Stimulated activated naive CD8-positive, alpha-beta T cell treated with anti-CD3 and anti-CD28 coated beads, Interleukin-15, Interleukin-2, amounts not matched to agents 100 ng/mL and 50 ng/mL, for 24 hours (primary cell): ENCODE results near the gene GPS1.

Experiments
- H3K27ac Mint-ChIP-seq: one replicate; pipeline ENCODE4 v1.8.0; 2021; ENCODE audit warnings: mild to moderate bottlenecking, mixed read lengths
- H3K27me3 Mint-ChIP-seq: one replicate; pipeline ENCODE4 v1.8.0; 2021; ENCODE audit warnings: mixed read lengths
- H3K36me3 Mint-ChIP-seq: one replicate; pipeline ENCODE4 v1.8.0; 2021; ENCODE audit warnings: low read depth, mixed read lengths
- H3K4me1 Mint-ChIP-seq: one replicate; pipeline ENCODE4 v1.8.0; 2021; ENCODE audit warnings: low read depth, mixed read lengths
- H3K4me3 Mint-ChIP-seq: one replicate; pipeline ENCODE4 v1.8.0; 2021; ENCODE audit warnings: mild to moderate bottlenecking, mixed read lengths
- H3K9me3 Mint-ChIP-seq: one replicate; pipeline ENCODE4 v1.8.0; 2021; ENCODE audit warnings: mixed read lengths

Gene GPS1

DNA sequence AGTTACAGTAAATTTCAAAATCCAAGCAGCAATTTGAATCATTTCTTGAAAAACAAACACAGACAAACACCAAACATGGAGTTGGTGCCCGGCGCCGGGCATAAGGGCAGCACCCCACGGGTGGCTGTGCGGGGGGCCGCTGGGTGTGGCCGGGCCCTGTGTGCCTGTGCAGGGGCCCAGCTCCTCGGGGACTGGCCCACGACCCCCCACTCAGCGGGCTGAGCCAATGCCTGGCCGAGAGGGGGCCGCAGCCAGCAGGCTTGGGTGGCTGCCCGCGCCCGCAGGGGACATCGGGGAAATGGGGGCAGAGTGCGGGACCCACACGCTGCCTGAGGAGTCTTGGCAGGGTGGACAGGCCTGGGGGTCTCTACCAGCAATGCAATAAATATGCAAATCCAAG is 26.7 kb downstream of the GPS1 start:
- Mint-ChIP-seq H3K4me3 (no peak overlapping the region), H3K9me3 (no peaks in the 10 kb centered on the region), H3K27ac (no peak overlapping the region), H3K4me1 (no peaks in the 10 kb centered on the region), H3K27me3 (no peaks in the 10 kb centered on the region), H3K36me3 (peaks cover 11% of the 10 kb centered on the region)

- Mint-ChIP-seq H3K36me3 (peaks cover 11% of the 10 kb centered on the region), H3K27ac (no peak overlapping the region), H3K4me3 (no peak overlapping the region), H3K9me3 (no peaks in the 10 kb centered on the region), H3K27me3 (no peaks in the 10 kb centered on the region), H3K4me1 (no peaks in the 10 kb centered on the region)
Observed at GRCh38 chr17:82079001-82079677, 27.4 kb downstream of the GPS1 start.

DNA sequence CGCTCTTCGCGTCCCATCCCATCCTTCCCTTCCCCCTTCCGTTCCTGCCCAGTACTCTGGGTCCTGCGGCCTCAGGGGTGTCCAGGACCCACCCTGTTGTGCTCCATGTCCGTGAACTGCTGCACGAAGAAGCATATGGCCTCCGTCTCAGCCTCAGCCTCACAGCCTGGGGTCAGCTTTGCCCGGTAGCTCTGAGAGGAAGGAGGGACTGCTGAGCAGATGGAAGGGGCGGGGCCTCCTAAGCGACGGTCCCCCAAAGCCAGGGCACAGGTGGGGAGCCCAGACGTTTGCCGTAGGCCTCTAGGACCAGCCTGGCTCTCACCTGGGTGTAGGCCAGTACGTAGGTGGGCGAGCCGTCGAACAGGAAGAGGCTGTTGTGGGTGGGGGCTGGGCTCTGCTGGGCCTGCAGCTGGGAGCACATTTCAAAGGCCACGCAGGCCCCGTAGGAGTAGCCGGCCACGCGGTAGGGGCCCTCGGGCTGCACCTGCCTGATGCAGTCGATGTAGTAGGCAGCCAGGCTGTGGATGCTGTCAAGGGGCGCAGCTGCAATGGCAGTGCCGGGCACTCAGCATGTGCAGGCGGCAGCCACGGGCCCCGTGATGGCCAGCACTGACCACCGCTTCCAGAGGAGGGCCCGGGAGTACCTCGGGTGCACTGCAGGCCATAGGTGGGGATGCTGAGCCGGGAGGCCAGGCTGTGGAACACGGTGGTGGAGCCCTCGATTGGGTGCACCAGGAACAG is 28.5 kb downstream of the GPS1 start:
- peaks cover 11% of the 10 kb centered on the region for H3K36me3 Mint-ChIP-seq
- H3K9me3 Mint-ChIP-seq = no peaks in the 10 kb centered on the region
- no peak overlapping the region for H3K4me3 Mint-ChIP-seq
- H3K27ac Mint-ChIP-seq = no peak overlapping the region
- no peaks in the 10 kb centered on the region for H3K4me1 Mint-ChIP-seq
- H3K27me3 Mint-ChIP-seq = no peaks in the 10 kb centered on the region

DNA sequence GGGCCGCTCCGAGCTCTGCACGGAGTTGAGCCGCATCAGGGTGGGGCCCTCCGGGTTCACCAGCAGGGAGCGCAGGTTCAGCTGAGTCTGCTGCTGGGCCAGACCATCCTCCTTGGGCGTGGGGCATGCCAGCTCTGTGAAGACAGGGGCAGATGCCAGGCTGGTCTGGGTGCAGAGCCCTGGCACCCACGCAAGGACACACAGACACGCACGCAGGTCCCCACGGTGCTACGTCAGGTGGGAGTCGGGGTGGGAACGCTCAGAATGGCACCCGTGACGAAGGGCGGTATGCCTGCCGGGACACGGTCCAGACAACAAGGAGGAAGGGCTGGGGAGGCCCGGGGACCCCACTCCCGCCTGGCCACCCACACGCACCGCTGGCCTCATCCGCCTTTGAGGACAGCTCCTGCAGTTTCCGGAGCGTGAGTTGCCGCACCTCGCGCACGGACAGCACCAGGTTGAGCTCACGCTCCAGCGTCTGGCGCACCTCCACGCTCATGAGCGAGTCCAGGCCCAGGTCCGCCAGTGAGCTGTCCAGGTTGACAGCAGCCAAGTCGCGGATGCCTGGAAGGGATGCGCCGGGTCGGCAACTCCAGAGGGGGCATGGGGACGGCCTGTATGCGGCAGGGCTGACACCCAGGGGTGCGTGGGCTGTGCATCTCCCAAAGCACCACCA is 29.2 kb downstream of the GPS1 start:
- no peak overlapping the region for H3K27ac Mint-ChIP-seq
- H3K36me3 Mint-ChIP-seq = peaks cover 11% of the 10 kb centered on the region
- no peaks in the 10 kb centered on the region for H3K9me3 Mint-ChIP-seq
- no peaks in the 10 kb centered on the region for H3K4me1 Mint-ChIP-seq
- no peaks in the 10 kb centered on the region for H3K27me3 Mint-ChIP-seq
- H3K4me3 Mint-ChIP-seq = no peak overlapping the region

DNA sequence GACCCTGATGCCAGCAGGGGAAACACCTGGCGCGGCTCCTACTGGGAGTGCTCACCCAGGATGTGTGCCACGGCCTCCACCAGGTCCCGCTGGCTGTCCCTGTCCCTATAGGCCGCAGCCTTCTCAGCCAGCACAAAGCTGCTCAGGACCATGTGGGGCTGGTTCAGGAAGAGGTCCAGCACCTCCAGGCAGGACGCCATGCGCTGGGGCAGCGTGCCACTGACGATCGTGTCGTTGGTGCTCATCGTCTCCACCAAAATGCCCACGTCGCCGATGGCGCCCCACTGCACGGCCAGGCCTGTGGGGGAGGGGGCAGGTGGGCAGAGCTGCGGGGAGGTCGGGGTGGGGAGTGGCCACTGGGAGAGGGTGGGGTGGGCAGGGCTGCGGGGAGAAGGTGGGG is 29.8 kb downstream of the GPS1 start:
- Mint-ChIP-seq H3K4me3 (no peak overlapping the region), H3K36me3 (peaks cover 11% of the 10 kb centered on the region), H3K27me3 (no peaks in the 10 kb centered on the region), H3K27ac (no peak overlapping the region), H3K4me1 (no peaks in the 10 kb centered on the region), H3K9me3 (no peaks in the 10 kb centered on the region)

GRCh38 chr17:82081966-82082365 is 30.3 kb downstream of the GPS1 start:
- peaks cover 11% of the 10 kb centered on the region for H3K36me3 Mint-ChIP-seq
- H3K27ac Mint-ChIP-seq = no peak overlapping the region
- H3K4me3 Mint-ChIP-seq = no peak overlapping the region
- no peaks in the 10 kb centered on the region for H3K27me3 Mint-ChIP-seq
- no peaks in the 10 kb centered on the region for H3K4me1 Mint-ChIP-seq
- no peaks in the 10 kb centered on the region for H3K9me3 Mint-ChIP-seq

DNA sequence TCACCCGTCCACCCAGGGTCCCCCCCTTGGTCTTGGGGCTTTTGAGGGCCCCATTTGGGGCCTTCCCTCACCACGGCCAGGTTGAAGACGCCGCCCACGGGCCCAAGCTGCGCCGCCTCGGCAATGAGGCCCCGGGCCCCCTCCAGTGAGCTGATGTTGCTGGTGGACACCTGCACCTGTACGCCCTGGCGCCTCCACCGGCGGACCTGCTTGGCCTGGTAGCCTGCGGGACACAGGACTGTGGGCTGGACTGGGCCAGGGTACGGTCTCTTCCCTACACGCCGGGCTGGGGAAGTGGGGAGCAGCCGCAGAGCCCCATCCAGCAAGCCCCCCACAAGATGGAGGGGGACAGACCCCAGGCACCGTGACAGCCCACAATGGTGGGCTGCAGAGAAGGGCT is 30.8 kb downstream of the GPS1 start:
- Mint-ChIP-seq H3K27ac (no peak overlapping the region), H3K4me1 (no peaks in the 10 kb centered on the region), H3K36me3 (peaks cover 11% of the 10 kb centered on the region), H3K4me3 (no peak overlapping the region), H3K27me3 (no peaks in the 10 kb centered on the region), H3K9me3 (no peaks in the 10 kb centered on the region)

DNA sequence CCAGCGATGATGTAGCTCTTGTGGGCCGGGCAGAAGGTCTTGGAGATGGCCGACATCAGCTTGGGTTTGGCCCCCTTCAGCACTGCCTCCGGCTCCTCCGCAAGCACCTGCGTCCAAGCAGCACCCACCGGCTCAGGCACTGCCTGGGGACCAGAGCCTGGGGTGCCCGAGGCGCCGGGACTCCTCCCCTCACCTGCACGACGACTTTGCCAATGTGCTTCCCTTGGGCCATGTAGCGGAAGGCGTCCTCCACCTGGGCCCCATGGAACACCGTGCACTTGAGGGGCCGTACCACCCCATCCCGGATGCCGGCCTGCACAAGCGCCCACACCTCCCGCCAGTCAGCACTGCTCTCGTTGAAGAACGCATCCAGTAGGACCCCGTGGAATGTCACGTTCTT is 31.3 kb downstream of the GPS1 start:
- no peak overlapping the region for H3K4me3 Mint-ChIP-seq
- no peaks in the 10 kb centered on the region for H3K4me1 Mint-ChIP-seq
- no peaks in the 10 kb centered on the region for H3K9me3 Mint-ChIP-seq
- peaks cover 11% of the 10 kb centered on the region for H3K36me3 Mint-ChIP-seq
- H3K27me3 Mint-ChIP-seq = no peaks in the 10 kb centered on the region
- no peak overlapping the region for H3K27ac Mint-ChIP-seq

GRCh38 chr17:82083533-82084359 is 32.0 kb downstream of the GPS1 start:
- Mint-ChIP-seq H3K36me3 (peaks cover 12% of the 10 kb centered on the region), H3K9me3 (no peaks in the 10 kb centered on the region), H3K4me1 (no peaks in the 10 kb centered on the region), H3K27me3 (no peaks in the 10 kb centered on the region), H3K4me3 (no peak overlapping the region), H3K27ac (no peak overlapping the region)

GRCh38 chr17:82084373-82085030 is 32.8 kb downstream of the GPS1 start:
- Mint-ChIP-seq H3K4me1 (no peaks in the 10 kb centered on the region), H3K9me3 (no peaks in the 10 kb centered on the region), H3K27ac (no peak overlapping the region), H3K27me3 (no peaks in the 10 kb centered on the region), H3K4me3 (no peak overlapping the region), H3K36me3 (peaks cover 11% of the 10 kb centered on the region)

DNA sequence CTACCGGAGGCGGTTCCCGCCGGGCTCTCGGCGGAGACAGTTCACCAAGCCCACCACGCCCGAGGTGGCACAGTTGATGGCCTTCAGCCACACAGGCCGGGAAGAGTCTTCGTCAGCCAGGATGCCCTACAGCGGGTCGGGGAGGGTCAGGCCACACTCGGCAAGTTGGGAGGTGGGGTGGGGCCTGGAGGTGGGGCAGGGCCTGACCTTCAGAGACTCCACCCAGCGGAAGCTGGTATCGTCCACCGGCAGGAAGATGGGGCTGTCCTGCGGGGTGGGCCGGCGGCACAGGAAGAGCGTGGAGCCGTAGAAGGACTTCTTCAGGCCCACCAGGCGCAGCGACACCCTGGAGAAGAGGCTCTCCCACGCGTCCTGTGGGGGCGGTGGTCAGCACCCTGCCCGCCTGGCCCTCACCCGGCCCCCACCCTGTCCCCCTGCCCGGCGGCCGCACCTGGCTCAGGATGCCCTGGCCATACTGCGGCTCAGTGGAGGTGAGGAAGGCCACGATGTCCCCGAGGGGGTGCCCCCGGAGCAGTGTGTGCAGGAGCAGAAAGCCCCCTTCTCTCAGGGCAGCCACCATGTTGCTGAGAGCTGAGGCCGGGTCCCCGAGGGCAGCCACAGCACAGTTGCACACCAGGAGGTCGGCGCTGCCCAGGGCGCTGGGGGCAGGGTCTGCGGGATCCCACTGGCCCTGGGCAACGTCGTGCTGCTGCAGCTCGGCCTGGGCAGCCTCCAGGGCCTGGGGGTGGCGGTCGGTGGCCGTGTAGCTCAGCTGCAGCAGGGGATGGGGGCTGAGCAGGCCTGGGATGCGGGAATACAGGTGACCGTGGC is 33.5 kb downstream of the GPS1 start:
- H3K9me3 Mint-ChIP-seq = no peaks in the 10 kb centered on the region
- no peaks in the 10 kb centered on the region for H3K27me3 Mint-ChIP-seq
- H3K4me1 Mint-ChIP-seq = no peaks in the 10 kb centered on the region
- H3K36me3 Mint-ChIP-seq = peaks cover 4% of the 10 kb centered on the region
- no peak overlapping the region for H3K4me3 Mint-ChIP-seq
- no peak overlapping the region for H3K27ac Mint-ChIP-seq

GRCh38 chr17:82085931-82086764 is 34.5 kb downstream of the GPS1 start:
- Mint-ChIP-seq H3K36me3 (peaks cover 4% of the 10 kb centered on the region), H3K9me3 (no peaks in the 10 kb centered on the region), H3K4me3 (no peak overlapping the region), H3K27me3 (no peaks in the 10 kb centered on the region), H3K27ac (no peak overlapping the region), H3K4me1 (no peaks in the 10 kb centered on the region)
